ENCODE data around the gene DTX1.

DNA sequence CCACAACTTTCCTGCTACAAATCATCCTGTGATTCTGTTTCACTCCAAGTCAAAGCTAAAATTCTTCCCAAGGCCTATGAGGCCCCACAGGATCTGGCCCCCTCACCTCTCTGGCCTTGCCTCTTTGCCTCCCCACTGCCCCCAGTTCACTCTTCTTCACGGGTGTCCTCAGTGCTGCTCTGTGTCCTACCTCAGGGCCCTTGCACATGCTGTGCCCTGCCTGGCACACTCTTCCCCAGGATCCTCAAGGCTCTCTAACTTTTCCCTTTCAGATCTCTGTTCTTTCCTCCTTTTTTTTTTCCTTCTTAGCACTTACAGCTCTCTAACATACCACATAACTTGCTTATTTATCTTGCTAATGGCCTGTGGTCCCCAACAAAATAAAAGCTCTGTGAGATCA lies 49.8 kb downstream of the DTX1 start:
- TF ChIP-seq, protein P1, sequence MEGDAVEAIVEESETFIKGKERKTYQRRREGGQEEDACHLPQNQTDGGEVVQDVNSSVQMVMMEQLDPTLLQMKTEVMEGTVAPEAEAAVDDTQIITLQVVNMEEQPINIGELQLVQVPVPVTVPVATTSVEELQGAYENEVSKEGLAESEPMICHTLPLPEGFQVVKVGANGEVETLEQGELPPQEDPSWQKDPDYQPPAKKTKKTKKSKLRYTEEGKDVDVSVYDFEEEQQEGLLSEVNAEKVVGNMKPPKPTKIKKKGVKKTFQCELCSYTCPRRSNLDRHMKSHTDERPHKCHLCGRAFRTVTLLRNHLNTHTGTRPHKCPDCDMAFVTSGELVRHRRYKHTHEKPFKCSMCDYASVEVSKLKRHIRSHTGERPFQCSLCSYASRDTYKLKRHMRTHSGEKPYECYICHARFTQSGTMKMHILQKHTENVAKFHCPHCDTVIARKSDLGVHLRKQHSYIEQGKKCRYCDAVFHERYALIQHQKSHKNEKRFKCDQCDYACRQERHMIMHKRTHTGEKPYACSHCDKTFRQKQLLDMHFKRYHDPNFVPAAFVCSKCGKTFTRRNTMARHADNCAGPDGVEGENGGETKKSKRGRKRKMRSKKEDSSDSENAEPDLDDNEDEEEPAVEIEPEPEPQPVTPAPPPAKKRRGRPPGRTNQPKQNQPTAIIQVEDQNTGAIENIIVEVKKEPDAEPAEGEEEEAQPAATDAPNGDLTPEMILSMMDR (IDR thresholded peaks at IDR 0.05): no peak
- no peak for TF ChIP-seq EZH2 (IDR thresholded peaks at IDR 0.05; ENCODE audit: borderline replicate concordance, insufficient read depth, low read depth, low read length, poor library complexity, severe bottlenecking)
